ENCODE measurements around the gene MAP4K1. TPM values are rescaled to one million over a fixed set of nuclear protein-coding genes. Genes with fewer than 3 reads are reported as not detected.

MAP4K1 gene
- polyA plus RNA-seq, 1 donor from 2014 or later, result 1.0 TPM

- no peak for TF ChIP-seq CTCF (IDR thresholded peaks at IDR 0.05; ENCODE audit: poor library complexity, severe bottlenecking)
Observed at GRCh38 chr19:38597075-38597474, 20.7 kb downstream of the MAP4K1 start (continued).

GRCh38 chr19:38596057-38596981 lies 21.4 kb downstream of the MAP4K1 start:
- Histone ChIP-seq H2AFZ (ENCODE audit: low read depth, low read length) (no peak overlapping the region), H3K27ac (ENCODE audit: low read length) (no peak overlapping the region), H3K79me2 (replicated peaks; ENCODE audit: insufficient read depth, low read length) (no peaks in the 10 kb centered on the region), H3K4me3 (ENCODE audit: low read length) (peak overlapping the region; percentile 63), H3K9me3 (ENCODE audit: low read length) (no peaks in the 10 kb centered on the region), H3K9ac (ENCODE audit: low read length) (peak overlapping the region; percentile 35), H4K20me1 (ENCODE audit: insufficient read depth) (no peaks in the 10 kb centered on the region), H3F3A (ENCODE audit: insufficient read depth, low read length, poor library complexity, severe bottlenecking) (no peaks in the 10 kb centered on the region), H3K36me3 (ENCODE audit: insufficient read depth, low read length) (no peaks in the 10 kb centered on the region), H3K9me2 (ENCODE audit: insufficient read depth, low read length) (no peaks in the 10 kb centered on the region), H3K27me3 (ENCODE audit: insufficient read depth, low read depth, low read length) (no peaks in the 10 kb centered on the region), H3K4me2 (ENCODE audit: low read length) (no peak overlapping the region)
- no peak for TF ChIP-seq TAF1 (IDR thresholded peaks at IDR 0.05; ENCODE audit: low read depth)
- TF ChIP-seq EP300 (conservative IDR thresholded peaks at IDR 0.05; ENCODE audit: poor library complexity, severe bottlenecking), result no peak
- no peak for TF ChIP-seq POLR2AphosphoS5 (IDR thresholded peaks at IDR 0.05)
- TF ChIP-seq CTCF (IDR thresholded peaks at IDR 0.05; ENCODE audit: poor library complexity, severe bottlenecking), result no peak
- no peak for TF ChIP-seq SMC3 (conservative IDR thresholded peaks at IDR 0.05; ENCODE audit: poor library complexity)
- no peak for TF ChIP-seq REST (IDR thresholded peaks at IDR 0.05; ENCODE audit: borderline replicate concordance)
- TF ChIP-seq EZH2 (IDR thresholded peaks at IDR 0.05; ENCODE audit: borderline replicate concordance, insufficient read depth, low read length, poor library complexity, severe bottlenecking), result no peak
- TF ChIP-seq MXI1 (conservative IDR thresholded peaks at IDR 0.05; ENCODE audit: poor library complexity, severe bottlenecking), result no peak
- TF ChIP-seq RAD21 (conservative IDR thresholded peaks at IDR 0.05), result no peak
